ENCODE data around the gene RPH3AL. TPM values are rescaled to one million over a fixed set of nuclear protein-coding genes. Genes with fewer than 3 reads are reported as not detected.

RPH3AL gene
- total RNA-seq, 4 donors from 2014 or later = 9.6 to 62.4 (median 41.9) TPM

GRCh38 chr17:177762-178161 lies 174.8 kb downstream of the RPH3AL start:
- Histone ChIP-seq H3K4me1 (peaks cover 0 to 34% (median 0%) of the 10 kb centered on the region in 4 donors), H3K27me3 (peaks cover 0 to 45% of the 10 kb centered on the region in 2 donors), H3K9me3 (no peaks in the 10 kb centered on the region), H3K4me3 (no peak overlapping the region), H3K27ac (no peak overlapping the region), H3K36me3 (no peaks in the 10 kb centered on the region)
- 80 to 91% methylated on average over 6 of the region's 6 CpGs for WGBS, 2 donors
- TF ChIP-seq EP300 (IDR thresholded peaks at IDR 0.05) = no peak
- no peak for TF ChIP-seq CTCF (IDR thresholded peaks at IDR 0.05)
- TF ChIP-seq POLR2A (IDR thresholded peaks at IDR 0.05) = no peak
- DNase-seq (ENCODE audit: low spot score in 2 of 2) = no peak

GRCh38 chr17:177155-177554 lies 175.5 kb downstream of the RPH3AL start:
- 77 to 83% methylated on average over 3 of the region's 3 CpGs for WGBS, 2 donors
- no peak overlapping the region for H3K4me3 ChIP-seq
- TF ChIP-seq CTCF (IDR thresholded peaks at IDR 0.05) (no peak), POLR2A (IDR thresholded peaks at IDR 0.05) (no peak), EP300 (IDR thresholded peaks at IDR 0.05) (no peak)
- H3K9me3 ChIP-seq = no peaks in the 10 kb centered on the region
- peaks cover 0 to 34% (median 0%) of the 10 kb centered on the region in 4 donors for H3K4me1 ChIP-seq
- DNase-seq (ENCODE audit: low spot score in 2 of 2) = no peak
- H3K36me3 ChIP-seq = no peaks in the 10 kb centered on the region
- peaks cover 0 to 39% of the 10 kb centered on the region in 2 donors for H3K27me3 ChIP-seq
- no peak overlapping the region for H3K27ac ChIP-seq

GRCh38 chr17:173166-173911 lies 179.3 kb downstream of the RPH3AL start:
- Histone ChIP-seq H3K27me3 (peaks cover 0 to 15% of the 10 kb centered on the region in 2 donors), H3K4me1 (peaks cover 0 to 1% (median 0%) of the 10 kb centered on the region in 4 donors), H3K4me3 (no peak overlapping the region), H3K9me3 (no peaks in the 10 kb centered on the region), H3K27ac (no peak overlapping the region), H3K36me3 (no peaks in the 10 kb centered on the region)
- DNase-seq (ENCODE audit: low spot score in 2 of 2) = no peak
- WGBS, 2 donors = 74 to 80% methylated on average over 8 to 10 of the region's 10 CpGs
- TF ChIP-seq POLR2A (IDR thresholded peaks at IDR 0.05) (no peak), EP300 (IDR thresholded peaks at IDR 0.05) (no peak), CTCF (IDR thresholded peaks at IDR 0.05) (no peak)

GRCh38 chr17:172401-172800 lies 180.2 kb downstream of the RPH3AL start:
- Histone ChIP-seq H3K4me3 (no peak overlapping the region), H3K27me3 (peaks cover 0 to 8% of the 10 kb centered on the region in 2 donors), H3K27ac (no peak overlapping the region), H3K4me1 (no peaks in the 10 kb centered on the region), H3K9me3 (no peaks in the 10 kb centered on the region), H3K36me3 (no peaks in the 10 kb centered on the region)
- WGBS, 2 donors = 90 to 91% methylated on average over 11 of the region's 11 CpGs
- TF ChIP-seq POLR2A (IDR thresholded peaks at IDR 0.05) (no peak), EP300 (IDR thresholded peaks at IDR 0.05) (no peak), CTCF (IDR thresholded peaks at IDR 0.05) (no peak)
- DNase-seq (ENCODE audit: low spot score in 2 of 2) = no peak

- 91 to 93% methylated on average over 5 to 9 of the region's 13 CpGs for WGBS, 2 donors
- Histone ChIP-seq H3K9me3 (no peaks in the 10 kb centered on the region), H3K4me1 (no peaks in the 10 kb centered on the region), H3K27me3 (peaks cover 0 to 3% of the 10 kb centered on the region in 2 donors), H3K36me3 (no peaks in the 10 kb centered on the region), H3K27ac (no peak overlapping the region), H3K4me3 (no peak overlapping the region)
- TF ChIP-seq EP300 (IDR thresholded peaks at IDR 0.05) = no peak
- no peak for DNase-seq (ENCODE audit: low spot score in 2 of 2)
These were observed 180.7 kb downstream of the RPH3AL start for GRCh38 chr17:171871-172270.

Data from tibial nerve (tissue), 4 donors.